ENCODE results near the gene SMIM7.

Gene SMIM7

GRCh38 chr19:16620584-16620983, 39.4 kb downstream of the SMIM7 start:
- TF ChIP-seq, protein P1, sequence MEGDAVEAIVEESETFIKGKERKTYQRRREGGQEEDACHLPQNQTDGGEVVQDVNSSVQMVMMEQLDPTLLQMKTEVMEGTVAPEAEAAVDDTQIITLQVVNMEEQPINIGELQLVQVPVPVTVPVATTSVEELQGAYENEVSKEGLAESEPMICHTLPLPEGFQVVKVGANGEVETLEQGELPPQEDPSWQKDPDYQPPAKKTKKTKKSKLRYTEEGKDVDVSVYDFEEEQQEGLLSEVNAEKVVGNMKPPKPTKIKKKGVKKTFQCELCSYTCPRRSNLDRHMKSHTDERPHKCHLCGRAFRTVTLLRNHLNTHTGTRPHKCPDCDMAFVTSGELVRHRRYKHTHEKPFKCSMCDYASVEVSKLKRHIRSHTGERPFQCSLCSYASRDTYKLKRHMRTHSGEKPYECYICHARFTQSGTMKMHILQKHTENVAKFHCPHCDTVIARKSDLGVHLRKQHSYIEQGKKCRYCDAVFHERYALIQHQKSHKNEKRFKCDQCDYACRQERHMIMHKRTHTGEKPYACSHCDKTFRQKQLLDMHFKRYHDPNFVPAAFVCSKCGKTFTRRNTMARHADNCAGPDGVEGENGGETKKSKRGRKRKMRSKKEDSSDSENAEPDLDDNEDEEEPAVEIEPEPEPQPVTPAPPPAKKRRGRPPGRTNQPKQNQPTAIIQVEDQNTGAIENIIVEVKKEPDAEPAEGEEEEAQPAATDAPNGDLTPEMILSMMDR (IDR thresholded peaks at IDR 0.05; ENCODE audit: extremely low read depth, missing control alignments) = no peak
- DNase-seq (ENCODE audit: low spot score) = no peak

- DNase-seq (ENCODE audit: low spot score) = no peak
- TF ChIP-seq, protein P1 (IDR thresholded peaks at IDR 0.05; ENCODE audit: extremely low read depth, missing control alignments) = no peak
Measured at GRCh38 chr19:16620018-16620417, 39.9 kb downstream of the SMIM7 start.

DNA sequence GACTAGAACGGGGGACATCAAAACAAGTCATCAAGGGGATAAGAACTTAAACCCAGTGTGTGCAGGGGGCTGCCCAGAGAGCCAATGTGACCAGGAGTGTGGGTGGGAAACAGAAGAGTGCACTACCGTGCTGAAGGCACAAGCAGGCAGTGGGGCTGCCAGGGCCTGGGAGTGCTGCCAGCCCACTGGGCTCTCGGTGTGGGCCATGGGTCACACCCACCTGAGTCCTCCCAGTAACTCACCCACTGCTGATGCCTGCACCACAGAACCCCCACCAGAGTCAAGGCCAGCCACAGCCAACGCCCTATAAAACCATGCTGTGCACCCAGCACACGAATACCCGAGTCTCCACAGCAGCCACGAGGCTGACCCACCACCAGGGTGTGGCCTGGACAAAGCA, 40.5 kb downstream of the SMIM7 start:
- TF ChIP-seq, protein P1 (IDR thresholded peaks at IDR 0.05; ENCODE audit: extremely low read depth, missing control alignments) = no peak
- no peak for DNase-seq (ENCODE audit: low spot score)

DNA sequence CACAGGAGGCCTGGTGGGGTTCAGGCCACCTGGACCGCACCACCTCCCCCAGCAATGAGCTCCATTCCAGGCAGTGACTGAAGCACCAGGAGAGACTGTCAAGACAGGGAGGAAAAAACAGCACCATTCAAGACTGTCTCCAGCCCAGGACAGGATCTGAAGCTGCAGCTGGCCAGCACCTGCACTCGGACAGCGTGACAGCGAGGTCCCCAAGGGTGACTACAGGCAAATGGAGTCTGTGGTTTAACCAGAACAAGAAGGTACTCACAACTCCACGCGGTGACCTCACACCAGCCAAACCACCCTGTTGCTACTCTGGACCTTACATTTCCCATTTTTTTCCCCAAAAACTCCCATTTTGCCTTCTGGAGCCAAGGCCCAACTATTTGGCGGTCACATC, 41.7 kb downstream of the SMIM7 start:
- TF ChIP-seq, protein P1 (IDR thresholded peaks at IDR 0.05; ENCODE audit: extremely low read depth, missing control alignments) = no peak
- no peak for DNase-seq (ENCODE audit: low spot score)

GRCh38 chr19:16615808-16616207, 44.1 kb downstream of the SMIM7 start:
- no peak for DNase-seq (ENCODE audit: low spot score)
- TF ChIP-seq, protein P1 (IDR thresholded peaks at IDR 0.05; ENCODE audit: extremely low read depth, missing control alignments) = no peak

DNA sequence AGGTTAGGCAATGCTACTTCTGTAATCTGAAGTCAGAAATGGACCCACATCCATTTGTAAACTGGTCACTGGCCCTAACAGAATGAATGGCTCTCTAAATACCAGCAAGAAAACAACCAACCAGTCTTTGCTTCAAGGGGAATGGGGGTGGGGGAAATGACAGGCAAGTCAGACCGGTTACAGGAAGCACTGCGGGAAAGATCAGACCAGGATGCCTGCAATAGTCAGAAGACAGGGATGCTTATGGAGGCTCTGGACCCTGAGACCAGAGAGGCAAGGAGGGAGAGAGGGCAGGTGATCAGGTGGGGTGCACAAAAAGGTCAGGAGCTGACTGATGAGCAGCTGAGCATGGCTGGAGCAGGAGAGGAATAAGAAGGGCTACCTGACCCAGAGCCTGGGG, 45.0 kb downstream of the SMIM7 start:
- DNase-seq (ENCODE audit: low spot score) = no peak
- TF ChIP-seq, protein P1 (IDR thresholded peaks at IDR 0.05; ENCODE audit: extremely low read depth, missing control alignments) = no peak

GRCh38 chr19:16613841-16614240, 46.1 kb downstream of the SMIM7 start:
- no peak for DNase-seq (ENCODE audit: low spot score)
- TF ChIP-seq, protein P1 (IDR thresholded peaks at IDR 0.05; ENCODE audit: extremely low read depth, missing control alignments) = no peak

Measured in GM20000 (cell line).